Fibroblast of peridontal ligament (primary cell): Measurements from ENCODE around the gene LRRC37B.
"Not testable (repeated sequence)": the region's sequence is repeated elsewhere in the genome, so short reads cannot be mapped to it uniquely, and the experiment has no call there.

ENCODE experiments used
- DNase-seq: peaks from one replicate; pipeline ENCODE4 v3.0.0-alpha.2; 2010; ENCODE audit errors: extremely low read depth

Gene LRRC37B

GRCh38 chr17:32006957-32007462, at the start of gene LRRC37B:
TSS of gene LRRC37B (plus strand) at chr17:32007383. CDS start at chr17:32021393, 14,010 bp downstream.
- peak; percentile 63 for DNase-seq

- DNase-seq, result not testable (repeated sequence)
Observed at GRCh38 chr17:31964131-31964530, 43.1 kb upstream of the LRRC37B start.

GRCh38 chr17:31967648-31968047, 39.5 kb upstream of the LRRC37B start:
- DNase-seq, result no peak

- DNase-seq, result not testable (repeated sequence)
Observed at GRCh38 chr17:31970416-31970815, 36.8 kb upstream of the LRRC37B start.

GRCh38 chr17:31974269-31975071, 32.7 kb upstream of the LRRC37B start:
- DNase-seq, result not testable (repeated sequence)

GRCh38 chr17:31975391-31975790, 31.8 kb upstream of the LRRC37B start:
- not testable (repeated sequence) for DNase-seq

GRCh38 chr17:31991821-31992220, 15.4 kb upstream of the LRRC37B start:
- not testable (repeated sequence) for DNase-seq

GRCh38 chr17:31997005-31997404, 10.2 kb upstream of the LRRC37B start:
- no peak for DNase-seq

- DNase-seq, result no peak
Observed at GRCh38 chr17:32007463-32008298, 498 bp downstream of the LRRC37B start.

- DNase-seq, result no peak
Observed at GRCh38 chr17:32009262-32009542, 2.0 kb downstream of the LRRC37B start.

- no peak for DNase-seq
Observed at GRCh38 chr17:32010114-32010513, 2.9 kb downstream of the LRRC37B start.

GRCh38 chr17:32015245-32016013, 8.2 kb downstream of the LRRC37B start:
- DNase-seq, result no peak

GRCh38 chr17:32016231-32016630, 9.0 kb downstream of the LRRC37B start:
- DNase-seq, result no peak

- DNase-seq, result no peak
Observed at GRCh38 chr17:32019228-32019627, 12.0 kb downstream of the LRRC37B start.

- DNase-seq, result no peak
Observed at GRCh38 chr17:32020943-32021614, 13.9 kb downstream of the LRRC37B start.

GRCh38 chr17:32021615-32021955, 14.4 kb downstream of the LRRC37B start:
- no peak for DNase-seq

- DNase-seq, result not testable (repeated sequence)
Observed at GRCh38 chr17:32022554-32022953, 15.4 kb downstream of the LRRC37B start.

- not testable (repeated sequence) for DNase-seq
Observed at GRCh38 chr17:32027271-32027670, 20.1 kb downstream of the LRRC37B start.

GRCh38 chr17:32033223-32033622, 26.0 kb downstream of the LRRC37B start:
- DNase-seq, result no peak

GRCh38 chr17:32033812-32034211, 26.6 kb downstream of the LRRC37B start:
- not testable (repeated sequence) for DNase-seq

GRCh38 chr17:32040246-32040645, 33.1 kb downstream of the LRRC37B start:
- DNase-seq, result not testable (repeated sequence)
